Breast epithelium (tissue), 3 donors: ENCODE data around the gene GOLGA6L7.

ENCODE experiments used
- CTCF ChIP-seq, 3 donors: fragments of 450-650 bp; IDR thresholded peaks; one replicate each; pipeline ENCODE4 v1.5.1; 2016 to 2017; ENCODE audit warnings: antibody characterized with exemption in 3 of 3, mild to moderate bottlenecking in 3 of 3, moderate library complexity in 3 of 3
- POLR2A ChIP-seq: fragments of 450-650 bp; IDR thresholded peaks from one replicate; pipeline ENCODE4 v1.6.1; 2016; ENCODE audit warnings: antibody characterized with exemption, mild to moderate bottlenecking, moderate library complexity
- POLR2AphosphoS5 ChIP-seq, 3 donors: sonication (generic); formaldehyde crosslinking; IDR thresholded peaks; one replicate each; pipeline ENCODE4 v1.6.1; 2017; ENCODE audit warnings: antibody characterized with exemption in 3 of 3

GRCh38 chr15:28879551-28879950 lies 31.1 kb upstream of the GOLGA6L7 start:
- no peak for TF ChIP-seq CTCF (IDR thresholded peaks at IDR 0.05)
- no peak for TF ChIP-seq POLR2AphosphoS5 (IDR thresholded peaks at IDR 0.05)
- no peak for TF ChIP-seq POLR2A
